Stimulated activated naive CD8-positive, alpha-beta T cell treated with anti-CD3 and anti-CD28 coated beads, Interleukin-15, amount 100 ng/mL, for 72 hours (primary cell): Measurements from ENCODE around the gene ST7.

Experiments used
- ATAC-seq: fragments of 150-1000 bp; cut with Tn5 transposase; 2 replicates; pipeline ENCODE4 v1.10.0; 2021; ENCODE audit warnings: mild to moderate bottlenecking, moderate library complexity
- DNase-seq, 2 donors: peaks; one replicate each; pipeline ENCODE4 v3.0.0; 2021 to 2022
- H3K27ac Mint-ChIP-seq, 2 donors: one replicate each; pipeline ENCODE4 v1.8.0; 2022; ENCODE audit warnings: mild to moderate bottlenecking in 2 of 2, mixed read lengths in 2 of 2, moderate library complexity in 2 of 2
- H3K27me3 Mint-ChIP-seq: one replicate; pipeline ENCODE4 v1.8.0; 2022; ENCODE audit warnings: mixed read lengths
- H3K4me1 Mint-ChIP-seq: one replicate; pipeline ENCODE4 v1.8.0; 2022; ENCODE audit warnings: mild to moderate bottlenecking, mixed read lengths
- H3K4me3 Mint-ChIP-seq, 2 donors: one replicate each; pipeline ENCODE4 v1.8.0; 2022; ENCODE audit warnings: mild to moderate bottlenecking in 2 of 2, mixed read lengths in 2 of 2, moderate library complexity in 1 of 2
- H3K9me3 Mint-ChIP-seq, 2 donors: one replicate each; pipeline ENCODE4 v1.8.0; 2022; ENCODE audit warnings: mixed read lengths in 2 of 2

ST7 gene

DNA sequence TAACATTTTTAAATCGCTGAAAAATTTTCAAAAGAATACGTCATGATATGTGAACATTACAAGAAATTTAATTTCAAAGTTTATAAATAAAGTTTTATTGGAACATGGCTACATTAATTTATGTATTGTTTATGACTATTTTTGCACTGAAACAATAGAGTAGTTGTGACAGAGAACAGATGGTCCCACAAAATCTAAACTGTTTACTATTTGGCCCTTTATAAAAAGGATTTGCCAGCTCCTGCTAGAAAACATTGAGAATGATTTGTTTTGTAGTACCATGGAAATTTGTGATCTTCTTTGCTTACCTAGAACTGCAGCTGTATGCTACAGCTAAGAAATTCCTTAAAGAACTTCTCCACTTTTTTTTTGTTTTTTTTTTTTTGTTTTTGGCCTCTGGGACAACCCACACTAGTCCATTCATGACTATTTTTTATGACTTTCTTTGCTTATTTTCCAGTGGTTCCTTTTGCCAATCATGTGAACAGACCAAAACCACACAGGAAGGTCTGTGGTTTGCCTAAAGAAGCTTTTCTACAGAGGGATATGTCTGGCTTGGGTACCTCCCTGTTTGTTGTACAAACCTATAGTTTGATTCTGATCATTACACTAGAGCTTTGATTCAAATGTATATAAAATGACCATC lies 55.7 kb downstream of the ST7 start:
- ATAC-seq (peak; percentile 37), DNase-seq (peak; percentile 11 to 32)
- peaks cover 75% of the 10 kb centered on the region for H3K4me1 Mint-ChIP-seq
- H3K4me3 Mint-ChIP-seq, result peak overlapping the region; percentile 50 to 80
- H3K9me3 Mint-ChIP-seq, result no peaks in the 10 kb centered on the region
- peak overlapping the region; percentile 57 to 91 for H3K27ac Mint-ChIP-seq
- H3K27me3 Mint-ChIP-seq, result no peaks in the 10 kb centered on the region

- ATAC-seq (peak; percentile 9), DNase-seq (no peak)
- H3K27me3 Mint-ChIP-seq, result no peaks in the 10 kb centered on the region
- H3K4me3 Mint-ChIP-seq, result peak overlapping the region; percentile 72 to 80
- H3K9me3 Mint-ChIP-seq, result no peaks in the 10 kb centered on the region
- H3K4me1 Mint-ChIP-seq, result peaks cover 80% of the 10 kb centered on the region
- peak overlapping the region; percentile 87 to 96 for H3K27ac Mint-ChIP-seq
Measured at GRCh38 chr7:117009705-117010361, 56.5 kb downstream of the ST7 start.

GRCh38 chr7:117010375-117011133 lies 57.3 kb downstream of the ST7 start:
- H3K9me3 Mint-ChIP-seq, result no peaks in the 10 kb centered on the region
- peak overlapping the region; percentile 72 to 80 for H3K4me3 Mint-ChIP-seq
- DNase-seq (peak; percentile 16 to 53), ATAC-seq (peak; percentile 85)
- no peaks in the 10 kb centered on the region for H3K27me3 Mint-ChIP-seq
- H3K4me1 Mint-ChIP-seq, result peaks cover 83% of the 10 kb centered on the region
- peak overlapping the region; percentile 87 to 96 for H3K27ac Mint-ChIP-seq

- H3K27me3 Mint-ChIP-seq, result no peaks in the 10 kb centered on the region
- no peaks in the 10 kb centered on the region for H3K9me3 Mint-ChIP-seq
- DNase-seq (no peak), ATAC-seq (peak; percentile 76)
- H3K4me1 Mint-ChIP-seq, result peaks cover 78% of the 10 kb centered on the region
- H3K27ac Mint-ChIP-seq, result peak overlapping the region; percentile 0 to 87
- H3K4me3 Mint-ChIP-seq, result peak overlapping the region; percentile 72 to 80
Measured at GRCh38 chr7:117011419-117012260, 58.3 kb downstream of the ST7 start.

DNA sequence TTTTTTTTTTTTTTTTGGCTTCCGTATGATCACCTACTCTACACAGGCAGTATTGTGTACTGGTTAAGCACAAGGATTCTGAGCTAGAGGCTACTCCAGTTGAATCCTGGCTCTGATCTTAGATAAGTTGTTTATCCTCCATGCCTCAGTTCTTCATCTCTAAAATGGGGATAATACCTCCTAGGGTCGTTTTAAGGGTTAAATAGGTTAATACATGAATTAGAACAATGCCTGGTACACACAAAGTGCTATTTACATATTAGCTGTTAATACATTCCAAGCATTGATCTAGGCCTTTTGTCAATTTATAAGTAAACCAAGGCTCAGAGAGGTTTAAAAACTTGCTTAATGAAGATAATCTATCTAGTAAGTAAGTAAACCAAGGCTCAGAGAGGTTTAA lies 59.0 kb downstream of the ST7 start:
- ATAC-seq, result no peak
- H3K27me3 Mint-ChIP-seq, result no peaks in the 10 kb centered on the region
- H3K4me1 Mint-ChIP-seq, result peaks cover 78% of the 10 kb centered on the region

GRCh38 chr7:117012696-117013095 lies 59.4 kb downstream of the ST7 start:
- Mint-ChIP-seq H3K4me1 (peaks cover 78% of the 10 kb centered on the region), H3K27ac (peak overlapping the region in 1 of 2 donors; percentile 40), H3K27me3 (no peaks in the 10 kb centered on the region), H3K9me3 (no peaks in the 10 kb centered on the region), H3K4me3 (no peak overlapping the region)
- no peak for ATAC-seq
- DNase-seq, result no peak

More for the DNA sequence above, 59.0 kb downstream of the ST7 start:
- Mint-ChIP-seq H3K9me3 (no peaks in the 10 kb centered on the region), H3K27ac (no peak overlapping the region), H3K4me3 (peak overlapping the region in 1 of 2 donors; percentile 80)
- DNase-seq, result no peak

DNA sequence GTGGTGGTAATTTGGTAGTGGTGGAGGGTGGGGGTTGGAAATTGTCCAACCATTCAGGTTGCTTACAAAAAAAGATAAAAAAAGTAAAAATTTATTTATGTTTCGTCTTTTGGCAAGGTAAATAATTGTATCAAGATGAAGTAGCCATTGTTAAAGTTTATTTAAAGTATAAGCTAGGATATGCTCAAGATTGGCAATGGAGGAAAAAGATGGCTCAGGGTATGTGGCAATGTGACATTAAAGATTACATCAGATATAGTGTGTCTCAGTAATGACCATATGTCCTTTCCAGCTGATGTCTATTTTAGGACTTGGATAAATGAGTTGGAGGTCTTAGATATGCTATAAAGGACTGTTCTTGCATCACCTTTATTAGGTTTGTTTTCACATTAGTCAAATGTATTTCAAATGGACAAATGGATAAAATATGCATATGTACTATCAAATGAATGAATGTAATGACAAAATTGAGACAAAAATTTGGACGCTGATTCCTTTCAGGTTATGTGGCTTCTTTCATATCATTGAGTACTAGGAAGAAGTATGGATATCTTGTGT lies 60.9 kb downstream of the ST7 start:
- Mint-ChIP-seq H3K4me3 (peak overlapping the region; percentile 33 to 63), H3K27me3 (no peaks in the 10 kb centered on the region), H3K9me3 (no peaks in the 10 kb centered on the region), H3K27ac (peak overlapping the region in 1 of 2 donors; percentile 87), H3K4me1 (peaks cover 71% of the 10 kb centered on the region)
- ATAC-seq (no peak), DNase-seq (no peak)

DNA sequence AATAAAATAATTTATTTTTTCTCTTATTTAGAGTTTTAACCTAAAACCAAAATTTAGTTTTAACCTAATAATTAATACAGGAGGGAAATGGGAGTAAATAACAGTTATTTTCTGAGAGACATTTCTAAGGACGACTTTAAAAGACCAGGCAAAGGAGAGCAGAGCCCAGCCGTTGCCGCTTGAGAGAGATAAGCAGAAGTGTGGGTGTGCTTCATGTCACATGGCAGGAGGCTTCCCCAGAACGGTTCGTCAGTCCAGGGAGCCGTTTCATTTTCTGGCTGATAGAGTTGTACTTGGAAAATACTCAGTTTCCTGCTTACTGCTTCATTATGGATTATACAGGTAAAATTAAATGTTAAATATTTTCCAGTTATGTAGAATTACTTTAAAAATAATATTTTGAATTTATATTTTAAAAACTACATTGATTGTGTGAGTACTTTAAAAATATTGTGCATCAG lies 61.4 kb downstream of the ST7 start:
- no peak for ATAC-seq
- no peaks in the 10 kb centered on the region for H3K27me3 Mint-ChIP-seq
- peaks cover 65% of the 10 kb centered on the region for H3K4me1 Mint-ChIP-seq
- peak overlapping the region in 1 of 2 donors; percentile 27 for H3K27ac Mint-ChIP-seq
- H3K4me3 Mint-ChIP-seq, result peak overlapping the region; percentile 29 to 72
- no peak for DNase-seq
- H3K9me3 Mint-ChIP-seq, result no peaks in the 10 kb centered on the region

DNA sequence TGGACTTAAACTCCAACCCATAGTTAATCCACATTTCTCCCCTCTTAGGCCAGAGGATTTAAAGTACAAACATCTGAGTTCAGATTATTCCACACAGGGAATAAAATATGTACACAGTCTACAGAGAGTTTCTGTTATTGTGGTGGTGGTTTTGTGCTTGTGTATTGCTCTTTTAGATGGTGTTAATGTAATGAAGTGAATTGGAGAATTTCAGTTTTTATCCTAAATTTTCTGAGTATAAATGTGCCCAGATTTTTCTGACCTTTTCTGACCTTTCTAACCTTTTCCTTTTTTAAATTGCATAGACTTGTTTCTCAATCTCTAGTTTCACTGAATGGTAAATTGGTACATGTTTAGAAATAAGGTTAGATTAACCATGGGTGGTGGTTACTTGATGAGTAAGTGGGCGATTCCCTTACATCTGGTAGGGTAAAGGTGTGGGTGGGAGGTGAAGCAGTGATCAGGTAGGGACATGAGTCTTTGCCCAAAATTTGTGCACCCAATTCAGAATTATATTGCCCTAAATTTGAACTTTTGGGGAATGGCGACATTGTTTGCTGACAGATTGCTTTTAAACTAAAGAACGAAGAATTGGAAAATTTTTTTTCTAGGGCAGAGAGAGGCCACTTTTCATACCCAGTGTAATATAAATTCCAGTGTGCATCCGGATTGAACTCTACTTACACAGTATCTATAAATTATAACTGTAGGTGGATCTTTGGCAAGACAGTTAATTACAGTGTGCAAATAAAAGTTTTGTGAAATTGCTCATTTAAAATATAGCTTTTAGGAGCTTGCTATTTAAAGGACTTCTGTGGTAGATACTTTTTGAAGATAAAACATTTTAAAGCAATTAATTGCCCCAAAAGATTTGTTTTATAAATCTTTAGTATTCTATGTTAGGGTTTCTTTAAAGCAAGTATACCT lies 62.2 kb downstream of the ST7 start:
- ATAC-seq (peak; percentile 63), DNase-seq (no peak)
- Mint-ChIP-seq H3K27me3 (no peaks in the 10 kb centered on the region), H3K4me1 (peaks cover 57% of the 10 kb centered on the region), H3K27ac (peak overlapping the region in 1 of 2 donors; percentile 82), H3K9me3 (no peaks in the 10 kb centered on the region), H3K4me3 (peak overlapping the region; percentile 61 to 72)

GRCh38 chr7:117017017-117017451 lies 63.7 kb downstream of the ST7 start:
- Mint-ChIP-seq H3K27me3 (no peaks in the 10 kb centered on the region), H3K27ac (no peak overlapping the region), H3K9me3 (no peaks in the 10 kb centered on the region), H3K4me1 (peaks cover 42% of the 10 kb centered on the region), H3K4me3 (peak overlapping the region; percentile 9 to 24)
- DNase-seq (no peak), ATAC-seq (no peak)

- H3K4me3 Mint-ChIP-seq, result peak overlapping the region in 1 of 2 donors; percentile 24
- peaks cover 38% of the 10 kb centered on the region for H3K4me1 Mint-ChIP-seq
- no peak for DNase-seq
- H3K9me3 Mint-ChIP-seq, result no peaks in the 10 kb centered on the region
- no peak overlapping the region for H3K27ac Mint-ChIP-seq
- no peak for ATAC-seq
- H3K27me3 Mint-ChIP-seq, result no peaks in the 10 kb centered on the region
Measured at GRCh38 chr7:117017702-117018266, 64.5 kb downstream of the ST7 start.

GRCh38 chr7:117018713-117019112 lies 65.4 kb downstream of the ST7 start:
- Mint-ChIP-seq H3K27ac (no peak overlapping the region), H3K4me3 (no peak overlapping the region), H3K27me3 (no peaks in the 10 kb centered on the region), H3K4me1 (peaks cover 47% of the 10 kb centered on the region), H3K9me3 (no peaks in the 10 kb centered on the region)
- no peak for DNase-seq
- ATAC-seq, result no peak

GRCh38 chr7:117019287-117019686 lies 66.0 kb downstream of the ST7 start:
- Mint-ChIP-seq H3K27ac (no peak overlapping the region), H3K4me3 (no peak overlapping the region), H3K27me3 (no peaks in the 10 kb centered on the region), H3K4me1 (peaks cover 47% of the 10 kb centered on the region), H3K9me3 (no peaks in the 10 kb centered on the region)
- no peak for ATAC-seq
- DNase-seq, result no peak
